Stimulated activated CD4-positive, alpha-beta T cell treated with anti-CD3 and anti-CD28 coated beads, TNF-alpha, amount 100 ng/mL, for 24 hours (primary cell): ENCODE results near the gene ACVR2B.
"Not testable (repeated sequence)": the region's sequence is repeated elsewhere in the genome, so short reads cannot be mapped to it uniquely, and the experiment has no call there.

Experiments
- DNase-seq, 3 experiments: peaks; one replicate each; pipeline ENCODE4 v3.0.0-alpha.2; 2020; ENCODE audit warnings: low read depth in 3 of 3

The ACVR2B gene

GRCh38 chr3:38453075-38453912 lies at the start of gene ACVR2B:
TSS of gene ACVR2B (plus strand) at chr3:38453890. CDS start at chr3:38454323, 433 bp downstream.
- peak; percentile 23 to 76 (median 43) for DNase-seq

DNA sequence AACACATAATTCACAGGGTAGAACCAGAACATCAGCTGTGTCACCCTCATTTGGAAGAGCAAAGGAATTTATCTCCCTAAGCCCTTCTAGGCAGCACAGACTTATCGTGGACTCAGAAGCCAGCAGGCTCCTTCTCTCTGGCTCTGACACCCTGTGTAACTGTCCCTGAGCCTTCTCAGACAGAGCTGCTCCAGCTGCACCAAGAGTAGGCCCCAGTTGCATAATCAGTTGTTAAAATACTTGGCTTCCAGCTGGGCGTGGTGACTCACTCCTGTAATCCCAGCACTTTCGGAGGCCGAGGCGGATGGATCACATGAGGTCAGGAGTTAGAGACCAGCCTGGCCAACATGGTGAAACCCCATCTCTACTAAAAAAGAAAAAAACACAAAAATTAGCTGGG lies 49.4 kb upstream of the ACVR2B start:
- no peak for DNase-seq

- no peak for DNase-seq
Measured at GRCh38 chr3:38411591-38411990, 42.1 kb upstream of the ACVR2B start.

GRCh38 chr3:38420758-38421157 lies 32.9 kb upstream of the ACVR2B start:
- not testable (repeated sequence) for DNase-seq

DNA sequence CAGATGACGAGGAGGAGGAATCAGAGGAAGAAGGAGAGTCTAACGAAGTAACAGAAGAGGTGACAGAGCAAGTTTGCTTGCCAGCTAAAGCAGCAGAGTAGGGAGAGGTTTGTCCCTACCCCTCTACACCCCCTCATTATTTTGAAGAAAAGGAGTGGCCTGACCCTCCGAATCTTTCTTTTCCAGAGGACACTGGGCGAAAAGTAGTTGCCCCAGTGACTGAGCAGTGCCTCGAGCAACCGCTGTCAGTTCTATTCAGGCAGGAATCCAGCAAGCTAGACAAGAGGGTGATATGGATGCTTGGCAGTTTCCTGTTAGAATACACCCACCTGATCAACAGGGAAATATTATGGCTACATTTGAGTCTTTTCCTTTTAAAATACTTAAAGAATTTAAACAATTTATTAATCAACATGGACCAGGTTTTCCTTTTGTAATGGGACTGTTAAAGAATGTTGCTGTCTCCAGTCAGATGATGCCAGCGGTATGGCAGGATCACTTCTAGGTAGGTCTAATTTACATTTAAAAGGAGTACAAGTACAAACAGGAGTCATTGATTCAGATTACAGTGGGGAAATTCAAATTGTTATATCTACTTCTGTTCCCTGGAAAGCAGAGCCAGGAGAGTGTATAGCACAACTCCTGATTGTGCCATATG lies 31.9 kb upstream of the ACVR2B start:
- no peak for DNase-seq

DNA sequence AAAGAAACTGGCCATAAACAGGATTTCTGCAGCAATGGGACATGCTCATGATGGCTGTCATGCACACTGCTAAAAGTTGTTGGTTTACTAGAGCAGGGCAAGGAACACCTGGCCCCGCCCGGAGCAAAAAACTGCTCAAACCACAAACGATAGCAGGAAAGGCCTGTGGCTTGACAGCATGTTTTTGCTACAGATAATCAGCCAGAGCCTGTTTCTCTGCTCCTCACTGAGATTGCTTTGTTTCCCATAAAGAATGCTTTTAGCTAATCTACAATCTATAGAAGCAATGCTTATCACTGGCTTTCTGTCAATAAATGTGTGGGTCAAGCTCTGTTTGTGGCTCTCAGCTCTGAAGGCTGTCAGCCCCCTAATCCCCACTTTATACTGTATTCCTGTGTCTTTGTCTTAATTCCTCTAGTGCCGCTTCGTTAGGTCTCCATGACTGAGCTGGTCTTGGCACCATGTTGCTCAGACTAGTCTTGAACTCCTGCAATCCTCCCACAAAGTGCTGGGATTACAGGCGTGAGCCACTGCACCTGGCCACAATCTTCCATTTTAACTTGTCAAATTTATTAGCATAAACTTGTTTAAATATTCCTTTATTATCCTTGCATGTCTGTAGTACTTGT lies 26.8 kb upstream of the ACVR2B start:
- not testable (repeated sequence) for DNase-seq

- not testable (repeated sequence) for DNase-seq
Measured at GRCh38 chr3:38432871-38433658, 20.6 kb upstream of the ACVR2B start.

DNA sequence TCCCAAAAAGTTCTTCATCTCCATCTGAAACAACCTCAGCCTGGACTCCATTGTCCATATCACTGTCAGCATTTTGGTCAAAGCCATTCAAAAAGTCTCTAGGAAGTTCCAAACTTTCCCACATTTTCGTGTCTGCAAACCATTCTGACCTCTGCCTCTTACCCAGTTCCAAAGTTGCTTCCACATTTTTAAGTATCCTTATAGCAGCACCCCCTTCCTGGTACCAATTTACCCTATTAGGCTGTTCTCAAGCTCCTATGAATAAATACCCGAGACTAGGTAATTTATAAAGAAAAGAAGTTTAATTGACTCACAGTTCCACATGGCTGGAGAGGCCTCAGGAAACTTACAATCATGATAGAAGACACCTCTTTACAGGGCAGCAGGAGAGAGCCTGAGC lies 20.0 kb upstream of the ACVR2B start:
- not testable (repeated sequence) for DNase-seq

DNA sequence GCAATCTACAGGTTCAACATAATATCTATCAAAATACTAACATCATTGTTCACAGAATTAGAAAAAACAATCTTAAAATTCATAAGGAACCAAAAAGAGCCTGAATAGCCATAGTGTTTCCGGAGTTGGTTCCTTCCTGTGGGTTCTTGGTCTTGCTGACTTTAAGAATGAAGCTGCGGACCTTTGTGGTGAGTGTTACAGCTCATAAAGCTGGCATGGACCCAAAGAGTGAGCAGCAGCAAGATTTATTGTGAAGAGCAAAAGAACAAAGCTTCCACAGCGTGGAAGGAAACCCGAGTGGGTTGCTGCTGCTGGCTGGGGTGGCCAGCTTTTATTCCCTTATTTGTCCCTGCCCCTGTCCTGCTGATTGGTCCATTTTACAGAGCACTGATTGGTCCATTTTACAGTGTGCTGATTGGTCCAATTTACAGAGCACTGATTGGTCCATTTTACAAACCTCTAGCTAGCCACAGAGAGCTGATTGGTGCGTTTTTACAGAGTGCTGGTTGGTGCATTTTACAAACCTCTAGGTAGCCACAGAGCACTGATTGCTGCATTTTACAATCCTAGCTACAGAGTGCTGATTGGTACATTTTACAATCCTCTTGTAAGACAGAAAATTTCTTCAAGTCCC lies 15.1 kb upstream of the ACVR2B start:
- not testable (repeated sequence) for DNase-seq

DNA sequence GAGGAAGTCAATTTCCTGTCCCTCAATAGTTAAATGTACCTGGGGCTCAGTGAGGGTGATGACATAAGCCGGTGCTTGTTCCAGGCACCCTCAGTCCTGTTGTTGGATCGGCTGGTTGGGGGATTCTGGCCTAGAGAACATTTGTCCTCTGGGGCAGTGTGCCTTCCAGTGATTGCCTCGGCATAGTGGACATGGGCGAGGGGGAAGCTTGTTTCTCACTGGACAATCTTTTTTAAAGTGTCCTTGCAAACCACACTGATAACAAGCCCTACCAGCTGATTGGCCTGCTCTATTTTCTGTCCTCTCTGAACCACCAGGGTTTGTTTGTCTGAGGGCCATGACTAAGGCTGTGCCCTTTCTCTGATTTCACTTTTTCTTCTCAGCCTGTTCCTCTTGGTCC lies 10.5 kb upstream of the ACVR2B start:
- DNase-seq = not testable (repeated sequence)

DNA sequence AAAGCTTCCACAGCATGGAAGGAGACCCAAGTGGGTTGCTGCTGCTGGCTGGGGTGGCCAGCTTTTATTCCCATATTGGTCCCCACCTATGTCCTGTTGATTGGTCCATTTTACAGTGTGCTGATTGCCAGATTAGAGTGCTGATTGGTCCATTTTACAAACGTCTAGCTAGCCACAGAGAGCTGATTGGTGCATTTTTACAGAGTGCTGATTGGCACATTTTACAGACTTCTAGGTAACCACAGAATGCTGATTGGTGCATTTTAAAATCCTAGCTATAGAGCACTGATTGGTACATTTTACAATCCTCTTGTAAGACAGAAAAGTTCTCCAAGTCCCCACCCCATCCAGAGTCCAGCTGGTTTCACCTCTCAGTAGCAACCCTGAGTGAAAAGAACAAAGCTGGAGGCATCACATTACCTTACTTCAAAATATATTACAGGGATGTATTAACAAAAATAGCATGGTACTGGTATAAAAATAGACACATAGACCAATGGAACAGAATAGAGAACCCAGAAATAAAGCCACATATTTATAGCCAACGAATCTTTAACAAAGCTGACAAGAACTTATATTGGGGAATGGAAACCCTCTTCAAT lies 7.5 kb upstream of the ACVR2B start:
- DNase-seq = no peak

- DNase-seq = no peak
Measured at GRCh38 chr3:38446812-38447211, 6.9 kb upstream of the ACVR2B start.

- DNase-seq = no peak
Measured at GRCh38 chr3:38450853-38451252, 2.8 kb upstream of the ACVR2B start.

DNA sequence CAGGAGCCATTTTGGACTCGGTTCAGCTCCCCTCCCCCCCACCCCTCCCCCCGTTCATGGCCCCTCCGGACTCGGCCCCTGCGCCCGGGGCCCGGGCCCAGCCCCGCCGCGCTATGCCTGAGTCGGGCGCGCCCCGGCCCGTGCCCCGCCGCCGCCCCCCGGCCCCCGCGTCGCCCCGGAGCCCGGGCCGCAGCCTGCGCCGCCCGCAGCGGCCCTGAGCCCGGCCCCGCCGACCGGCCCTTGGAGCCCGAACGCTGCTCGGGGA lies 155 bp downstream of the ACVR2B start:
- DNase-seq = no peak

- peak in 1 of 3 experiments; percentile 31 for DNase-seq
Measured at GRCh38 chr3:38454178-38454883, 641 bp downstream of the ACVR2B start.

DNA sequence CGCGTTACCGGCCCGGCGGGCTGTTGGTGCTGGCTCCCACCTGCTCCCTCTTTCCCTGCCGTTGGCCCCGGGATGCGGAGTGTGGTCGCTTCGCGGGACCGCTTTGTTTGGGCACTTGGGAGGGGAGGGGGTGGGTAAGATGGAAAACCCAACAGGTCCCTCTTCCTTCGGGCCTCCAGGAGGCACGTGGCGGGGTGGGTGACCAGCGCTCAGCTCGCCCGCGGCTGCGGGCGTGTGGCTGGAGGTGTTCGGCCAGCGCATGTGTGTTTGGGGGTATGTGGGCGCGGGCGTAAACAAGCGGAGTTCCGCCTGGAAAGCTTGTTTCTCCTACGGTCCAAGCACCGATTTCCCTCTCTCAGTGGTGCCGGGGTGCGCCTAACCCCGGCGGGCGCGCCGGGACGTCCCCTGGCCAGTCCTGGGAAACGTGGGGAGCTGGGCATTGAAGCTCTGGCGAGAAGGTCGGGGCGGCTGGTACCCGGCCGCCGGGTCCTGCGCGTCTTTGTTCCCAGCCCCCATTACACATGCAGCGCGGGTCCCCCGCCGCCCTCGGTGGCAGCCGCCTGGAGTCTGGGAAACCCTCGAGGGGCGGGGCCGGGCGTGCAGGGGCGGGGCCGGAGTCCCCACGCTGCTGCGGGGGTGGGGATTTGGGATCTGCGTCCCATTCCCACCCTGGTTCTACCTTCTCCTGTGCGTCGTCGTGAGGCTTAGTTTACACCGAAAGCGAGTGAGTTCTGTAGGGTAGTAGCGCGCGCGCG lies 1.4 kb downstream of the ACVR2B start:
- peak in 1 of 3 experiments; percentile 39 for DNase-seq

DNA sequence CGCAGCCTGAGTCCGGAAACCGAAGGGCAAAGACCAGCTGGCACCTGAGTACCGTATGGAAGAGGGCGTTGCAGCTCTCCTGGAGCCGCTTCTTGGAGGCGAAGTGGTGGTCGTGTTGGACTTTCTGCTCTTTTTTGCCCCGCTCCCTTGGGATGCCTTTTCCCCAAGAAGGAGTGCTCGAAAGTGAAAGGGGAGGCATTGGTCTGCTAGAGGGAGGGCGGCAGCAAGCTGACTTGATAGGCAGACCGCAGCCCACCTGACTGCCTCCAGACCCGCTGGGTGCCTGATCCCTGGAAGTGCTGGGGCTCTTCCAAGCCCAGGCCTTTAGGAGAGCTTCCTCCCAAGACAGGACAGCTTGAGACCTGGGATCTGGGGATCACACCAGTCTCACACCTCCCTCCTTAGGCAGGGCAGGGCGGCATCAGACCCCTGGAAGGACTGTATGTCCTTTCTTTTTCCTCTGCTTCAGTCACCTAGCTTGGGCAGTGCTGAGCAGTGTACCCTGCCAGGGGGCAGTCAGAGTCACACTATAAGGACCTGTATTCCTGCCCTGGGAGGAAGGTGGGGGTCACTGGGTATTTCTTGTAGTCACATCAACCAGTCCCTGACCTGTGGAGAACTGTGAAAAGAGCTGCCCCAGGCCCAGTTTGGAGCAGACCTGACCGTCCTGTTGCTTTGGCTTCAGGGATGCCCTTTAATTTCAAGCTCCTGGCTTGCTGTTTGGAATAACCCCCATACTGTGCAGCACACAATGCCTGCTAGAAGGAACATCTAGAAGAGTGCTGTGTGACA lies 2.1 kb downstream of the ACVR2B start:
- peak in 1 of 3 experiments; percentile 20 for DNase-seq

DNA sequence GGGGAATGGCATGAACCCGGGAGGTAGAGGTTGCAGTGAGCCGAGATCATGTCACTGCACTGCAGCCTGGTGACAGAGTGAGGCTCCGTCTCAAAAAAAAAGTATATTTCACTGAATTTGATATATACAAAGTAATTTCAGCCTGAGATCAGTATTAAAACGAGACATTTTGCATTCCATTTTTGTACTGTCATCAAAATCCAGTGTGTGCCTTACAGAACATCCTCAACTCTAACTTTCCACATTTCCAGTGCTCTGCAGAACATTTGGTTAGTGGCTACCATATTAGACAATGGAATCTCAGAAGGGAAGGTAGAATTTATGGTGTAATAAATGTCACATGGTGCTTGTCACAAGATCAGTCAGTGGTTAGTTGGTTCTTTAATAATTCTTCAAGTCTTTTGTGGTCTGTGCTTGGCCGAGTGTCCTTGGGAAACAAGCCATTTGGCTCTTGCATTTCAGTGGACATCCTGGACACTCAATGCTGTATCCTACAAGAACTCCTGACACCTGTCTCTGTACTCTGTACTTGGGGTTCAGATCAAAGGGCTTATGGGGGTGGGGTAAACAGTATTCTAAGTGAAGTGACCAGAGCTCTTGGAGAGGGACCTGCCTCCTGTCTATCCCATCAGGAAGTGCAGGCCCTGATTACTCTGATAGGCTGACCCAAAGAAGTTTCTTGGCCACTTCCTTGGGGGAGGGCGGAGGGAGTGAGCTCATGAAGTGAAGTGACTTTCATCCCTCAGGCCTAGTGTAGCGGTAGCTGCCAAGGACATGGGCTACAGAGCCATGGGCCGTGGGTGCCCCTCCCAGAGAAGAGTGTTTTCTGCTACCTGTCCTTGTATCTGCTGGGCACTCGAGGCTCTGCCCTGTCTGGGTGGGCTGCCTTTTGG lies 3.7 kb downstream of the ACVR2B start:
- no peak for DNase-seq
